GM10266 (cell line): ENCODE measurements around the gene ZNF597.

Experiments
- DNase-seq: peaks from one replicate; pipeline ENCODE4 v3.0.0; 2012; ENCODE audit errors: extremely low spot score
- TF ChIP-seq, protein P1 (sequence below): IDR thresholded peaks from 2 replicates; pipeline ENCODE4 v1.5.1; 2012; ENCODE audit warnings: mild to moderate bottlenecking, low read depth; ENCODE audit not compliant: control insufficient read depth, insufficient read depth; ENCODE audit errors: missing control alignments

ZNF597 gene

DNA sequence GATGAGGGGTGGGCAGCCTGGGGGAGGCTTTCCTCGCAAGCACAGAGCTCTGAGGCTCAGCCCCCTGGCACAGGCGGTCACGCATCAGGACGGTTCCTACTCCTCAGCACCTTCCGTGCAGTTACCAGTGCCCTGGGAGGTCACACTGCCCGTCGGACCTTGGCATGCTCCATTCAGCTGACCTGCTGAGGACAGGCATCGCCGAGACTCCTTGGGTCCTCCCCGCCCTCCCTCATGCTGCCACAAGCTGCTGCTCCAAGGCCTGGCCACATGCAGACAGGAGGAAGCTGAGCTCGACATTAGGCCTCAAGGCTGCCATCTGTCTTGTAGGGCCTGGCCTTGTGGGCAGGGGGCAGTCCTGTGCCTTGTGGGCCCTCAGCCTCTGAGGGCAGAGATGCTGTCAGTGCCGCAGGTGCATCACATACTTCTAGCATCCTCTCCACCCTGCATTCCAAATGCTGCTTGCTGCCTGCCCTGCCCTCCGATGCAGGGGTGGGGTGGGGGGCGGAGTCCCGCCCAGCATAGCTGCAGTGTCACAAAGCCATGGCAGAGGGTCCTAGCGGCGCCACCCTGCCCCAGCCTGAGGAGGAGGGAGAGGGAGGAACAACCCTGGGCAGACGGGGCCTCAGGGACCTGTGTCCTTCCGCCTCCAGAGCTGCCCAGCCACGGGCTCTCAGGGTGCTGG is 42.7 kb upstream of the ZNF597 start:
- TF ChIP-seq, protein P1, sequence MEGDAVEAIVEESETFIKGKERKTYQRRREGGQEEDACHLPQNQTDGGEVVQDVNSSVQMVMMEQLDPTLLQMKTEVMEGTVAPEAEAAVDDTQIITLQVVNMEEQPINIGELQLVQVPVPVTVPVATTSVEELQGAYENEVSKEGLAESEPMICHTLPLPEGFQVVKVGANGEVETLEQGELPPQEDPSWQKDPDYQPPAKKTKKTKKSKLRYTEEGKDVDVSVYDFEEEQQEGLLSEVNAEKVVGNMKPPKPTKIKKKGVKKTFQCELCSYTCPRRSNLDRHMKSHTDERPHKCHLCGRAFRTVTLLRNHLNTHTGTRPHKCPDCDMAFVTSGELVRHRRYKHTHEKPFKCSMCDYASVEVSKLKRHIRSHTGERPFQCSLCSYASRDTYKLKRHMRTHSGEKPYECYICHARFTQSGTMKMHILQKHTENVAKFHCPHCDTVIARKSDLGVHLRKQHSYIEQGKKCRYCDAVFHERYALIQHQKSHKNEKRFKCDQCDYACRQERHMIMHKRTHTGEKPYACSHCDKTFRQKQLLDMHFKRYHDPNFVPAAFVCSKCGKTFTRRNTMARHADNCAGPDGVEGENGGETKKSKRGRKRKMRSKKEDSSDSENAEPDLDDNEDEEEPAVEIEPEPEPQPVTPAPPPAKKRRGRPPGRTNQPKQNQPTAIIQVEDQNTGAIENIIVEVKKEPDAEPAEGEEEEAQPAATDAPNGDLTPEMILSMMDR: no peak
- DNase-seq: no peak

DNA sequence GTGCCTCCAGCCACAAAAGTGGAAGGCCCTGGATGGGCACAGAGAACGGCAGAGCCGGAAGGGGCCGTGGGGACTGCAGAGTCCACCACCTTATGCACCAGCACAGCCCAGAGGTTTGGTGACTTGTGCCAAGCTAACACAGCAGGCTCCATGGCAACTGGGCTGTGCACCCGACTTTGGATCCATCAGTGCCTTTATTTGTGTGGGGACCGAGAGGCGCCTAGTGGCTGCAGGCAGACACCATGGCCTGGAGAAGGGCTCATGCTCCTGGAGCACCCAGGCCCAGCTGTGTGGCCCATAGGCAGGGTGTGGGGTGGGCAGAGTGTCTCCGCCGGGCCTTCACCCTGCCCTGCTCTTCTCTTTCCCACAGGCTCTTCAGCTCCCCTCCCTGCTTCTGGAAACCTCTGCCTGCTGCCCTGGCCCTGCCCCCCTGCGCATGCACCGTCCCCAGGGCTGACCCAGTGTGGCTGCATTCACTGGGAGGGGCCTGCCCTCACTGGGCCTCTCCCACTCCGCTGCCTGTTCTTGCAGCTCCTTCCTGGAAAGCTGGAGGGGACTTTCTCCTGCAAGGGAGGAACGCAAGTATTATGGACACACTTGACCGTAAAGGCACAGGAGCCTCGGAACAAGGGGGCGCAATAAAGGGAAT is 41.9 kb upstream of the ZNF597 start:
- TF ChIP-seq, protein P1: no peak
- DNase-seq: no peak

DNA sequence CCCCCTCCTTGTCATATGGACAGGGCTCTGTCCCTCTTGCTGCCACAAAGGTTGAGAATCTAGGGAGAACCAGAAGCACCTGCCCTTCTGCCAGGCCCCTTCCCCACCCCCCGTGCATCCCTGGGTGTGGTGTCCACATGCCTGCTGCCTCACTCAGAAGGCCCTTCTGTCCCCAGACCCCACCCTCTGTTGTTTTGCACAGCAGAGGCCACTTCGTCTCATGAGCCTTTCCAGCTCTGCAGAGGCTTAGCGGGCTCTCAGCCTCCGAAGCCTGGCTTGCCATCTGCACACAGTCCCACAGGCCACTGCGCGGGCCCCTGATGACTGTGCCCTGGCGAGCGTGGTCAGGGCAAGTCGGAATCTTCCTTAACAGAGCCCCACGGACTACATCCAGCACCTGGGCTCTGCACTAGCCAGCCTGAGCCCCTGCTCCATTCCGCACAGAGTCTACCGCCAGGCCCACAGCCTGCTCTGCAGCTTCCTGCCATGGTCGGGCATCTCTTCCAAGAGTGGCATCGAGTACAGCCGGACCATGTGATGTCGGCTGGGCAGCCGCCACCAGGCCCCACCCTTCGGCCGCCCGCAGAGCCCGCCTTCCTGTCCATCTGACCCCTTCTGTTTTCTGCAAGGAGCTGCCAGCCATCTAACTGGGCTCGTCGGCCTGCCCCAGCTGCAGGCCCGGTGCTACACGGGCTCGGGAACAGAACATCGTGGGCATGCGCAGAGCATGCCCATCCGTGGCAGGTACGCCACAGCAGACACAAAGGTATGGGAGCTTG is 41.2 kb upstream of the ZNF597 start:
- TF ChIP-seq, protein P1: no peak
- no peak for DNase-seq

DNA sequence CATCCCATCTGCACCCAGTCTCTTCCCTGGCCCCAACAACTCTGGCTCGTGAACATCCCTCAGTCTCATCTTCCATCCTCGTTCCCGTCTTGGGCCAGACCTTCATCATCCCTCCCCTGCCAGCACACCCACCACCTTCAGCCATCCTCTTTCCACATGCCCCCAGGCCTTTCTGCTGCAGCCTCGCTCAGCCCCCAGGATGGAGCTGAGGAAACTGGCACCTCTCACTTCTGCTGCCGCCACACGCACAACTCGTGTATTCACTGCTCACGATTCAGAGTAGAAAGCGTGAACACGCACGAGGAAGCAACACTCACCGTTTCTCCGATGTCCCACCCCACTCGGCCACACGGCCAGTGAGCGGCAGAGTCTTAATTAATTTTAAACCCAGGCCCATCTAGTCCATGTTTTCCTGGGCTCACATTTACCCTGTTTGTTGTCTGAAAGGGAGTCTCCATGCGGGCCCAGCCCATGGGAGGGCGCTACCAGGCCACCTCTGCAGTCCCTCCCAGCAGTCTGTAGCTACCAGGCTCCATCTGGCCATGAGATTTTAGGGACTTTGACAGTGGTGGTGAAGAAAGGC is 39.4 kb upstream of the ZNF597 start:
- no peak for DNase-seq
- TF ChIP-seq, protein P1: no peak

DNA sequence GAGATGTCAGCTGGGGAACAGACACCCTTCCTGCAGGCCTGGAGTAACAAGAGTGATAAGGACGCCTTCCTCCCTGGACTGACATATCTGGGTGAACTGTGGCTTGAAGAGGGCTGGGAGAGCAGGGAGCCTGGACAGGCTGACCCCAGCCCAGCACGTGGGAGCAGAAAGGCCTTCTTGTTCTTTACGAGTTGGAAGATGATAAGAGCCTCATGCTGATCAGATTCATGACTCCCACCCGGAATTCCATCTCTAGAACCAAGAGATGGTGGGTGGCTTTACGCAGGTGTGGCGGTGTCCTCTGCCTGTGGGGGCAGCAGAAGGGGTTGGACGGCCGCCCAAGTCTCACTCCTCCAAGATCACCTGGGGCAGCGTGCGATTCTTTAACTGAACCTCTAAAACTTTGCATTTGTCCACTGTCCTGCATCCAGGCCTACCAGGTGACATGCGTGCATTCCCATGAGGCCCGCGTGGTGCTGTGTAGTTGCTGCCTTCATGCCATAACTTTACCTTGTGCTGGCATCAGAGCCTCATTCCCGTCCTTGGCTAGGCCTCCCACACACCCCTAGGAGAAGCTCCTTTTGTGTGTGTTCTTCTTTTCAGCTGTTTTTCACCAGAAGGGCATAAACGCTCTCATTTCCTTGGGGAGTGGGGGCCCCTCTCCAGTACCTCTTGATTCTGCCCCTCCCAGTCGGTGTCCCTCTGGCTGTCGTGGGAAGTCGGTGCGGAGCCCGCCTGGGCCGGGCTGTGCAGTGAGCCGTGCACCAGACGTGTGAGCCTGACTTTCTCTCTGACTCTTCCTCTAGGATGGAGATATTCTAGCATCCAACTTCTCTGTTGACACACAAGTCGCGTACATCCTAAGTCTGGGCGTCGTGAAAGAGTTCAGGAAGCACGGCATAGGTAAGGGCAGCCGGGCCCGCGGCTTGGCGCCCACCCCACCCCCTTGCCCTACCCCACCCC is 38.7 kb upstream of the ZNF597 start:
- TF ChIP-seq, protein P1: no peak
- no peak for DNase-seq

DNA sequence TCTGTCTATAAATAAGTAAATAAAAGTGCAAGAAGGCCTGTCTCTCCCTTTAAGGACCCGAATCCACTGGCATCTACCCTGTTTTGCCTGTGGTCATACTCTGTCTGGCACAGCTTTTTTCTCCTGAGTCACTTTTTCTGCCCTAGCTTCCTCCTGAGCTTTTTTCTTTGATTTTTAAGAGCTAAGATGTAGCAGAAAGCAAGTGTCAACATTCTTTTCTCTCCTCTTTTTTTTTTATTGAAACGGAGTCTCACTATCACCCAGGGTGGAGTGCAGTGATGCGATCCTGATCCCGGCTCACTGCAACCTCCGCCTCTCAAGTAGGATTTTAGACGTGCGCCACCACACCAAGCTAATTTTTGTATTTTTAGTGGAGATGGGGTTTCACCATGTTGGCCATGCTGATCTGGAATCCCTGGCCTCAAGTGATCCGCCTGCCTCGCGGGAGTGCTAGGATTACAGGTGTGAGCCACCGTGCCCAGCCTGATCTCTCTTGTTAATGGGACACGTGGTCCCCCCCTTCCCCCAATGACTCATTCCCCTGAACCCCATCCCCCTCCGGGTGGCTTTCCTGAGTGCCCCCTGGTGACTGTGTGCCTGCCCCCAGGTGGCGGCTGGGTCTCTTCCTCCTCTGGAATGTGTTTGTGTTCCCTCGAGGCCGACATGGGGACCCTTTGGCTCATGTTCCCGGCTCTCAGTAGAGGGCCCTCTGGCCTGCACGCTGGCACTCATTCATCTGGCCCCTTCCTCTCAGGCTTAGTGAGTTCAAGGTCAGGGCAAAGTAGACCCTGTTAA is 37.8 kb upstream of the ZNF597 start:
- no peak for DNase-seq
- TF ChIP-seq, protein P1: no peak
